Stimulated activated CD8-positive, alpha-beta memory T cell treated with anti-CD3 and anti-CD28 coated beads, Interleukin-15, amount 100 ng/mL, for 1 hour (primary cell): ENCODE measurements around the gene MUC12.
"Not testable (repeated sequence)": the region's sequence is repeated elsewhere in the genome, so short reads cannot be mapped to it uniquely, and the experiment has no call there.

Experiments
- DNase-seq: peaks from one replicate; pipeline ENCODE4 v3.0.0-alpha.2; 2020; ENCODE audit warnings: low read depth

MUC12 gene

GRCh38 chr7:100957832-100958421 is 11.4 kb upstream of the MUC12 start:
- no peak for DNase-seq

GRCh38 chr7:100959894-100960293 is 9.5 kb upstream of the MUC12 start:
- no peak for DNase-seq

GRCh38 chr7:100962537-100962936 is 6.8 kb upstream of the MUC12 start:
- DNase-seq = no peak

- DNase-seq = no peak
Observed at GRCh38 chr7:100963386-100963785, 6.0 kb upstream of the MUC12 start.

- no peak for DNase-seq
Observed at GRCh38 chr7:100963874-100964273, 5.5 kb upstream of the MUC12 start.

GRCh38 chr7:100964630-100965029 is 4.7 kb upstream of the MUC12 start:
- no peak for DNase-seq

- no peak for DNase-seq
Observed at GRCh38 chr7:100965045-100965722, 4.2 kb upstream of the MUC12 start.

GRCh38 chr7:100965723-100966541 is 3.4 kb upstream of the MUC12 start:
- peak; percentile 48 for DNase-seq

GRCh38 chr7:100966542-100967291 is 2.6 kb upstream of the MUC12 start:
- DNase-seq = no peak

- no peak for DNase-seq
Observed at GRCh38 chr7:100967292-100967863, 2.0 kb upstream of the MUC12 start.

GRCh38 chr7:100968031-100968430 is 1.3 kb upstream of the MUC12 start:
- DNase-seq = no peak

GRCh38 chr7:100968650-100969049 is 715 bp upstream of the MUC12 start:
- no peak for DNase-seq

- no peak for DNase-seq
Observed at GRCh38 chr7:100971111-100972001, 2.0 kb downstream of the MUC12 start.

GRCh38 chr7:100972002-100972347 is 2.6 kb downstream of the MUC12 start:
- no peak for DNase-seq

GRCh38 chr7:100974021-100974420 is 4.7 kb downstream of the MUC12 start:
- no peak for DNase-seq

GRCh38 chr7:100975371-100975821 is 6.0 kb downstream of the MUC12 start:
- DNase-seq = no peak

GRCh38 chr7:100978300-100978699 is 8.9 kb downstream of the MUC12 start:
- DNase-seq = no peak

GRCh38 chr7:100983451-100984187 is 14.3 kb downstream of the MUC12 start:
- DNase-seq = no peak

- not testable (repeated sequence) for DNase-seq
Observed at GRCh38 chr7:100984241-100984918, 15.0 kb downstream of the MUC12 start.
